HG03565 (cell line): ENCODE measurements around the gene DNAJC6.

Experiments
- ATAC-seq: cut with Tn5 transposase; IDR thresholded peaks from one replicate; pipeline ENCODE4 v1.9.1; 2021; ENCODE audit warnings: mild to moderate bottlenecking, moderate library complexity; ENCODE audit not compliant: unreplicated experiment

Gene DNAJC6

DNA sequence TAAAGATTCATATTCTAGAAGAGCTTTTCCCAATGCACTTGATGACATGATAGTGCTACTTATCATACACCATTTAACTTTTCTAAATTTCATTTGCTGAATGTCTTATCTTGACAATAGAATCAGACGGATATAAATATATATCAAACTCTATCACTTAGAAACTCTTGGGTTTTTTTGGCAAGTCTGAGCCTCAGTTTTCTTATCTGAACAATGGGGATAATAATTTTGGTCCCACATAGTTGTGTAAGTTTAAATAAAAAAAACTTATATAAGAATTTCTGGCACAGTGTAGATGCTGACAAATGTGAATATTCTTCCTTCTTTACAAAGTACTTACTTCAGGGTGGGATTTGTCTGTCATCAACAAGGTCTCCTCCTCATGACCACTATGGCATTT lies 89.7 kb downstream of the DNAJC6 start:
- no peak for ATAC-seq

DNA sequence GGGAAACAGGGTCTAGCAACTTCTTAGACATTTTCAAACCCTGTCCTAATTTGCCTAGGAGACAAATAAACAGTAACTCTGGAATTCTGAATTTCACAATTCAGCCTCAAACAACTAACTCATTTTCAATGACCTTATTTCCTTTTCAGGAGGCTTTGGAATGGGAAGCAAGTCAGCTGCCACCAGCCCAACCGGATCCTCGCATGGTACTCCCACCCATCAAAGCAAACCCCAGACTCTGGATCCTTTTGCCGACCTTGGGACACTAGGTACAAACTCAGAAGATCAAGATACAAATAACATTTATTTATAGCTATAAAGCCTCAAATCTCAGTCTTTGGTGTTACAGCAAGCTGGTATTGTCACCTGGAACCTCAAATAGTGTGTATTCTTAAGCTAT lies 92.3 kb downstream of the DNAJC6 start:
- no peak for ATAC-seq

DNA sequence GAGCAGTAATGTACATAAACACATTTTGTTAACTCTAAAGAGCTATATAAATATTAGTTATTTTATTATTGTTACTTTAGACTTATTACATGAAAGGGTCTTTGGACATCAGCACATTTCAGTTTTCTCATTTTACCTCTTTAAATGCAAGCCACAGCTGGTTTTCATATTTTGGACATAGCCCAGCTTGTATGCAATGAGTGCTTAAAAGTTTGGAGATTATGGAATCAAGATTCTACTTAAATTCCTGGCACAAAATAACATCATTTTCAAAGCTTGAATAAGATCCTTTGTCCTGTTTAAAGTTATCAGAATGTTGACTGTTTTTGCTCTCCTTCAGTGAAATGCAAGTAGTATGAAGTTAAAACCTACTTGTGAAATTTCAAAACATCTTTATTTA lies 95.6 kb downstream of the DNAJC6 start:
- no peak for ATAC-seq

DNA sequence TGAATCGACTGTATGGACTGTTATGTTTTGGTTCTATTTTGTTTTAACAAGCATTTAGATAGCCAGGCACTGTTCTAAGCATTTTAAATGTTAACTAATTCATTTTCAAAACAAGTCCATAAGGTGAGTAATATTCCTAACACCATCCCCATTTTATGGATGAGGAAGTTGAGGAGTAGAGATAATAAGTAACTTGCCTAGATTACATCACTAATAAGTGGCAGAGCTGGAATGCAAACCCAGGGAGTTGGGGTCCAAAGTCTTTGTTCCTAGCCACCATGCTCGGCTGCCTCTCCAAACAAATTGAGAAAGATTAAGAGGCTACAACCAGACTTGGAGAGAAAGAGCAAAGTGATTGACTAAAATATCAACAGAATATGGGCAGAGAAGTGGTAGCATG lies 98.5 kb downstream of the DNAJC6 start:
- ATAC-seq = no peak

GRCh38 chr1:65409314-65409713 lies 100.0 kb downstream of the DNAJC6 start:
- ATAC-seq = no peak

DNA sequence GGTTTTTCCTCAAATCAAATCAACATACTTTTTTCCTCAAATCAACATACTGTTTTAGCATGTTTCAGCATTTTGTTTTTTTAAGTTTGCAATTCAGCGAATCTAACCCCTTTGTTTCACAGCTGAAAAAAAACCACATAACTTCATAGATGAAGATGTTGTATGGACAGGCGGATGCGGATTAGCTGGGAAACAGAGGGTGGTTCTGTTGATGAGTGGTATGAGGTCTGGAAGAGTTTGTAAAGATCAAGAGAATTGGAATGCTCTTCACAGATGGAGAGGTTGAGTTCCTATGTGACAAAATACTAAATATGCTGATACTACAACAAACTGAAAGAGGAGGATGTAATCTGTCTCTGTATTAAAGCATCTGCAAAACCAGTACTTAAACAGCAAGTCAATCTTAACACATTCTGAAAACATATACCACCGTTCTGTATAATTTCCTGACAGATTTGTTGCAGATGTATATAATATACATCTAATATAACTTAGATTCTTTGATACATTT lies 100.5 kb downstream of the DNAJC6 start:
- ATAC-seq = no peak

- ATAC-seq = no peak
Observed at GRCh38 chr1:65412256-65412983, 103.1 kb downstream of the DNAJC6 start.

GRCh38 chr1:65412984-65413375 lies 103.6 kb downstream of the DNAJC6 start:
- ATAC-seq = no peak

DNA sequence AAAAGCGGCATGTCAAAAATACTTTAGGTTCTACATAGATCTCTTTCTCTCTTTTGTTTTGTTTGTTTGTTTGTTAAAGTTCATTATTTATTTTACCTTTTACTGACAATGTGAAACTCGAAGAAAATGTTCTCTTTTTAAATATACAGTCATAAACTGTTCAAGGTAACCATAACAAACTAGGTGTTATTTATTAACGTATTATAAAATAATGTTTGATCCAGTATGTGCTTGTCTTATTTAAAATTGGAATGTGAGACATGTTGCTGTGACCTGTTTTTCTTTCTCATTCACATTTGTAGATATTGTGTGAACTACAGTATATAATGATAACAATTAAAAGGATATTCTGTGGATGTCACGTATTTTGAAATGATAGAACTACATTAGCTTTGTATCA lies 105.2 kb downstream of the DNAJC6 start:
- ATAC-seq = no peak

DNA sequence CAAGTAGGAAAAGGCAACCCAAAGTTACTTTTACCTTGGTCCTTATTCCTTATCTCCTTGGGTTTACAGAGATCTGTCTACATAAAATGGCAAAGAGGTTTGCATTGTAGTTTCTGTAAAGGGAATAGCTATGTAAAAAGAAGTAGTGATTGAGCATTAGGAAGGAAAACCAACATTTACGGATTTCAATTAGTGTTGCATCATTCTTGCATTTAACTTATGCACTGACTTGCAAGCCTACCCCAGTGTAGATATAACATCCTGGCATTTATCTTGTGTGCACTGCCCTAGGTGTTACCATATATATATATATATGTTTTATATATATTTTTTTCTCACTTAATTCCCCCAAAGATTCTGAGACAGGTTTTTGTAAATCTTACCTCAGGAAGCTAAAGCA lies 107.4 kb downstream of the DNAJC6 start:
- no peak for ATAC-seq

DNA sequence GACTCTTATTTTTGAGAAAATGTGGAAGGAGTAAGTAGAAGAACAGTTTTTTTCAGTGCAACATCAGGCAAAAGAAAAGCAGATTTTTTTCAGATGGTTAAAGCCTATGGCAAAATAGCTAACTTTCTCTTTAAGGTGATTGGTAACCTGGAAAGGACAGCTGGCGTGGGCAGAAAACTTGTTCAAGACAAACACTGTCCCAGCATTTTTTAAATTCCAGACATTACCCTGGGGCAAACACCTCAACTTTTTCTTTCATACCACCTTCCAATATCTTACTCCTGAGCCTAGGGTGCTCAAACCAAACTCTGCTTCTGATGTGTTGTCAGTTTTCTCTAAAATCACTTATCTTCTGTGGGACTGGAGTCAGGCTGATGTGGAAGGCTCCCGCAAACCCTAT lies 108.4 kb downstream of the DNAJC6 start:
- ATAC-seq = no peak

DNA sequence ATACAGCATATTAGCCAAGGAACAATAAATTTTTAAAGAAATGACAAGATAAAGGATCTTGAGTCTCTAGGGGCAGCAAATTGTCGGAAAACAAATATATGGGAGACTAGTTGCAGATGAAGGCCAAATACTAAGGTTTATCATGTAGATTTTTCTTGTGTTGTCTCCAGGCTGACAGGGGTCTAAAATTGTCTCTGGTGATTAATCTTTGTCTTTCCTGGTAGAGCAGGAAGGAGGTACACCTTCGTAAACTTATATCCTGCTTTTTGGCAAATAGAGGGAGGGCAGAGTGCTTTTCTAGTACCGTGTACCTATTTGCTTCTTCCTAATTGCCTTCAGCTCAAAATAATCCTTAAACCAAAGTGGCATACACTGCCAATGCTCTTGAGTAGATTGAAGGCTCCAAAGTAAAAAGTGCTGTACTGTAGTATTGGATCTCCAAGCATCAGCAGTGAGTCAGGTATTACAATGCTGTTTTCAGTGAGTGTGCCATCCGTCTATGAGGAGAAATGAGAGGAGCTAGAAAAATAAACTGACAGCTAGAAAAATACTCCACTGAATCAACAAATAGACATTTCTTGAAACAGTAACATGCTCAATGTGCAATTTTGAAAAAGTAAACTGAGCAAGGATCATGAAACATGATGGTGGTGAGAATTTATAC lies 109.3 kb downstream of the DNAJC6 start:
- ATAC-seq = no peak

DNA sequence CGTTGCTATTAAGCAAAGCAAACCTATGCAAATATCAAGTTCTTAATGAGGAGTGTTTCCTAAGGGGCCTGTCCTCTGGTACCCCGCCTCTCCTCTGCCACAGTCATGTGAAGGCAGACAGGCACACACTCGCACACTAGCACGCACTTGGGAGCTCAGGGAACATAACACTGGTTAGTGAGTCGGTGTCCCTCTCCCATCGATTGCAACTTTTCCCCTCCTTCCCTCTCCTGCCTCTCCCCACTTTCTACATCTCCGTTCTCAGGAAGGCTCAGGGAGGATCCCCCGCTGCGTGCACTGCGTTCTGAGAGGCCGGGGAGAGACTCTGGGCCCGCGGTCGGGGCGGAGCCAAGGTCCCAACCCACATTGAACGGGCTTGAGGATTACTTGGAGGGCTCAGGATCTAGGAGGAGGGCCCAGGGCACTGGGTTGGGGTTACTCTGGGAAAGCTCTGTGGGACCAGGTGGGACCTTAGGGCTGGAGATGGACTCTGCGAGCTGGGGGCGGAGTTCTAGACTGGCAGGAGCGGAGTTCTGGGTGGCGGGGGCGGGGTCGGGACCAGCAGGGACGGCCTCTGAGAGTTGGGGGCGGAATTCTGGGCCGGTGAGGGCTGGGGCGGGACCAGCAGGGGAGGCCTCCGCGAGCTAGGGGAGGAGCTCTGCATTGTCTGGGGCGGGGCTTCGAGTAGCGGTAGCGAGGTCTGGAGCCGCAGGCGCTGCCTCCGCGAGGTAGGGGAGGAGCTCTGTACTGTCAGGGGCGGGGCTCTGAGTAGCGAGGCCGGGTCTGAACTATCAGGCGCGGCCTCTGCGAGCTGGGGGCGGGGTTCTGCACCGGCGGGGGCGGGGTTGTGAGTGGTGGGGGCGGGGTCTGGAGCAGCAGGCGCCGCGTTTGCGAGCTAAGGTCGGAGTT lies 110.6 kb downstream of the DNAJC6 start:
- peak; percentile 95 for ATAC-seq

- ATAC-seq = no peak
Observed at GRCh38 chr1:65420590-65421350, 111.4 kb downstream of the DNAJC6 start, which contains the start of the genes LEPR and LEPROT. TSS of gene LEPR (plus strand) at chr1:65420668. CDS start at chr1:65565566, 144,898 bp downstream. TSS of gene LEPROT (plus strand) at chr1:65420668. CDS start at chr1:65420725, 57 bp downstream.

DNA sequence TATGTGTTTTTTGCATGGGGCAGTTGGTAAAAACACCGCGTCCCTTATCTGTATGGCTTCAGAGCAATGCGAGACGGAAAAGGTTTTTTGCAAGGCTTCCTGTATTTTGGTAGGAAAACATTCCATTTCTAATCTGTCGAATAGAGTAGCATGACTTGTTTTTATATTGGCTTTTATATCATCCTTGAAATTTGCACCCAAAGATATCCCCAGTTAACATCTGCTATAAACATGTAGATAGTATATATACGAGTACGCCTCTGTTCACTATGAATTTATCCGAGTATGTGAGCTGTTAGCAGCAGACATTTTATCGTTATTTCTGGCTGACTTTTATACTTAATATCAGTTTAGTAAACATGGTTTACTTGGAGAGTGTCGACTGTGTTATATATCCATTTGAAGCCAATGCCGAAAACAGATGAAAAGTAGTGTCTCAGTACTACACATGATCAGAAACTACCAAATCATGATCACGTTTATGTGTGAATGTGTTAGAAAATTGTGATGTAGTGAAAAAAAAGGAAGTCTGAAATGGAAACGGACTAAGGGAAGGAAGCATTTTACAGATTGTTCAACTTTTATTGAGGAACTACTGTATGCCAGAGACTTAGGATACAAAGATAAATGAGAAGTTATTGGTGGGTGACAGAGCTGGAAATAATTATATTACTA lies 112.1 kb downstream of the DNAJC6 start:
- ATAC-seq = no peak

- ATAC-seq = no peak
Observed at GRCh38 chr1:65422241-65423203, 113.2 kb downstream of the DNAJC6 start.

GRCh38 chr1:65423884-65424572 lies 114.7 kb downstream of the DNAJC6 start:
- ATAC-seq = no peak

DNA sequence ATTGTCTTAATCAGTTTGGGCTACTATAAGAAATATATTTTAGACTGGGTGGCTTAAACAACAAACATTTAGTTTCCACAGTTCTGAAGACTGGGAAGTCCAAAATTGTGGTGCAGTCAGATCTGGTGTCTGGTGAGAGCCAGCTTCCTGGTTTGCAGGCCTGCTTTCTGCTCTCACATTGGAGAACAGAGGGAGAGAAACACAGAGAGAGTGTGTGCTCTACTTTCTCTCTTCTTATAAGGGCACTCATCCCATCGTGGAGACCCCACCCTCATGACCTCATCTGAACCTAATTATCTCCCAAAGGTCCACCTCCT lies 115.2 kb downstream of the DNAJC6 start:
- ATAC-seq = no peak
